ENCODE measurements around the gene CSF2. TPM values are rescaled to one million over a fixed set of nuclear protein-coding genes. Genes with fewer than 3 reads are reported as not detected.

The CSF2 gene
- total RNA-seq, 1 donor from 2014 or later = 7.1 TPM

GRCh38 chr5:132071338-132071707 is 2.3 kb upstream of the CSF2 start:
- Histone ChIP-seq H3K4me3 (no peak overlapping the region), H3K27me3 (no peaks in the 10 kb centered on the region), H3K36me3 (no peaks in the 10 kb centered on the region), H3K4me1 (no peaks in the 10 kb centered on the region), H3K9me3 (no peaks in the 10 kb centered on the region), H3K27ac (peak overlapping the region; percentile 49)
- DNase-seq (no peak), ATAC-seq (no peak)
- intact Hi-C loops (cut with DNase I) = no loop called here
- no peak for TF ChIP-seq CTCF (IDR thresholded peaks at IDR 0.05)

GRCh38 chr5:132072070-132072469 is 1.5 kb upstream of the CSF2 start:
- intact Hi-C loops (cut with DNase I) = no loop called here

GRCh38 chr5:132072528-132072927 is 1.1 kb upstream of the CSF2 start:
- Histone ChIP-seq H3K36me3 (no peaks in the 10 kb centered on the region), H3K4me3 (no peak overlapping the region), H3K9me3 (no peaks in the 10 kb centered on the region), H3K27me3 (no peaks in the 10 kb centered on the region), H3K27ac (peak overlapping the region; percentile 76), H3K4me1 (no peaks in the 10 kb centered on the region)
- TF ChIP-seq CTCF (IDR thresholded peaks at IDR 0.05) = no peak
- ATAC-seq = peak; percentile 64
- peak; percentile 78 for DNase-seq
- intact Hi-C loops (cut with DNase I) = no loop called here

More at GRCh38 chr5:132072070-132072469, 1.5 kb upstream of the CSF2 start:
- H3K27me3 ChIP-seq = no peaks in the 10 kb centered on the region
- peak overlapping the region; percentile 49 for H3K27ac ChIP-seq
- no peaks in the 10 kb centered on the region for H3K36me3 ChIP-seq
- ATAC-seq = no peak
- no peak for DNase-seq
- H3K9me3 ChIP-seq = no peaks in the 10 kb centered on the region
- H3K4me1 ChIP-seq = no peaks in the 10 kb centered on the region
- no peak overlapping the region for H3K4me3 ChIP-seq
- no peak for TF ChIP-seq CTCF (IDR thresholded peaks at IDR 0.05)

- Histone ChIP-seq H3K4me3 (peak overlapping the region; percentile 33), H3K4me1 (no peaks in the 10 kb centered on the region), H3K36me3 (no peaks in the 10 kb centered on the region), H3K27me3 (no peaks in the 10 kb centered on the region), H3K27ac (peak overlapping the region; percentile 76), H3K9me3 (no peaks in the 10 kb centered on the region)
- DNase-seq (peak; percentile 88), ATAC-seq (peak; percentile 67)
- TF ChIP-seq CTCF (IDR thresholded peaks at IDR 0.05) = no peak
- intact Hi-C loops (cut with DNase I) = no loop called here
Measured at GRCh38 chr5:132074091-132074771, 642 bp downstream of the CSF2 start.

- Histone ChIP-seq H3K4me3 (peak overlapping the region; percentile 33), H3K4me1 (no peaks in the 10 kb centered on the region), H3K36me3 (no peaks in the 10 kb centered on the region), H3K27me3 (no peaks in the 10 kb centered on the region), H3K9me3 (no peaks in the 10 kb centered on the region), H3K27ac (peak overlapping the region; percentile 76)
- ATAC-seq = peak; percentile 75
- intact Hi-C loops (cut with DNase I) = no loop called here
- no peak for TF ChIP-seq CTCF (IDR thresholded peaks at IDR 0.05)
- DNase-seq = peak; percentile 93
Measured at GRCh38 chr5:132074772-132075718, 1.5 kb downstream of the CSF2 start.
